SK-N-SH treated with all-trans-retinoic acid at 6 μM for 48 hours (cell line): ENCODE measurements around the gene ANXA3.

Experiments
- ATAC-seq: fragments of 200-7000 bp; cut with Tn5 transposase; 3 replicates; pipeline ENCODE4 v1.9.1; 2020; ENCODE audit warnings: mild to moderate bottlenecking, moderate library complexity
- ARNTL ChIP-seq: fragments of 450-650 bp; formaldehyde crosslinking; IDR thresholded peaks from 2 replicates; pipeline ENCODE4 v1.5.0; 2020; ENCODE audit warnings: low read depth, mild to moderate bottlenecking, moderate library complexity, borderline replicate concordance
- BACH2 ChIP-seq: fragments of 250-450 bp; sonication (Bioruptor Pico); IDR thresholded peaks from 2 replicates; pipeline ENCODE4 v1.9.0; 2021; ENCODE audit warnings: mild to moderate bottlenecking, borderline replicate concordance
- CSDC2 ChIP-seq: fragments of 250-450 bp; sonication (Bioruptor Pico); IDR thresholded peaks from 2 replicates; pipeline ENCODE4 v1.5.0; 2020; ENCODE audit warnings: mild to moderate bottlenecking, moderate library complexity
- ESRRG ChIP-seq: fragments of 250-450 bp; sonication (Bioruptor Pico); IDR thresholded peaks from 2 replicates; pipeline ENCODE4 v1.6.1; 2021; ENCODE audit warnings: mild to moderate bottlenecking
- GLIS3 ChIP-seq: fragments of 250-450 bp; sonication (Bioruptor Pico); IDR thresholded peaks from 2 replicates; pipeline ENCODE4 v1.5.0; 2020; ENCODE audit warnings: mild to moderate bottlenecking, moderate library complexity
- OSR1 ChIP-seq: fragments of 250-450 bp; sonication (Bioruptor Pico); IDR thresholded peaks from 2 replicates; pipeline ENCODE4 v1.8.0; 2022; ENCODE audit warnings: moderate library complexity, mild to moderate bottlenecking, inconsistent platforms
- PPARA ChIP-seq: fragments of 250-450 bp; sonication (Bioruptor Pico); IDR thresholded peaks from 2 replicates; pipeline ENCODE4 v1.5.0; 2020; ENCODE audit warnings: mild to moderate bottlenecking, borderline replicate concordance
- RARB ChIP-seq: fragments of 250-450 bp; sonication (Bioruptor Pico); IDR thresholded peaks from 2 replicates; pipeline ENCODE4 v1.8.0; 2021; ENCODE audit warnings: mild to moderate bottlenecking, moderate library complexity
- TCF4 ChIP-seq: fragments of 250-450 bp; sonication (Bioruptor Pico); IDR thresholded peaks from 2 replicates; pipeline ENCODE4 v1.8.0; 2021; ENCODE audit warnings: mild to moderate bottlenecking, moderate library complexity, borderline replicate concordance
- TOX ChIP-seq: fragments of 250-450 bp; sonication (Bioruptor Pico); IDR thresholded peaks from 2 replicates; pipeline ENCODE4 v1.8.0; 2021; ENCODE audit warnings: mild to moderate bottlenecking, moderate library complexity, borderline replicate concordance
- ZC3H10 ChIP-seq: fragments of 250-450 bp; sonication (Bioruptor Pico); IDR thresholded peaks from 2 replicates; pipeline ENCODE4 v1.5.1; 2021; ENCODE audit warnings: mild to moderate bottlenecking, moderate library complexity
- ZFP3 ChIP-seq: fragments of 250-450 bp; sonication (Bioruptor Pico); IDR thresholded peaks from 2 replicates; pipeline ENCODE4 v1.5.0; 2020; ENCODE audit warnings: mild to moderate bottlenecking, moderate library complexity
- ZFP30 ChIP-seq: fragments of 450-650 bp; formaldehyde crosslinking; IDR thresholded peaks from 2 replicates; pipeline ENCODE4 v1.5.0; 2022; ENCODE audit warnings: mild to moderate bottlenecking, moderate library complexity
- ZNF565 ChIP-seq: fragments of 450-650 bp; formaldehyde crosslinking; conservative IDR thresholded peaks from 2 replicates; pipeline ENCODE4 v1.5.0; 2020; ENCODE audit warnings: low read depth, mild to moderate bottlenecking, moderate library complexity
- ZNF70 ChIP-seq: fragments of 450-650 bp; formaldehyde crosslinking; IDR thresholded peaks from 2 replicates; pipeline ENCODE4 v1.5.0; 2020; ENCODE audit warnings: mild to moderate bottlenecking, moderate library complexity
- ZNF8 ChIP-seq: fragments of 450-650 bp; formaldehyde crosslinking; IDR thresholded peaks from 2 replicates; pipeline ENCODE4 v1.5.0; 2020; ENCODE audit warnings: mild to moderate bottlenecking, moderate library complexity
- TF ChIP-seq, protein P1 (sequence below): fragments of 250-450 bp; sonication (Bioruptor Pico); IDR thresholded peaks from 2 replicates; pipeline ENCODE4 v1.8.0; 2020; ENCODE audit warnings: mild to moderate bottlenecking, moderate library complexity, borderline replicate concordance
- TF ChIP-seq, protein P2 (sequence below): fragments of 250-450 bp; sonication (Bioruptor Pico); IDR thresholded peaks from 2 replicates; pipeline ENCODE4 v1.5.1; 2021; ENCODE audit warnings: mild to moderate bottlenecking, moderate library complexity
- TF ChIP-seq, protein P3 (sequence below): fragments of 250-450 bp; sonication (Bioruptor Pico); IDR thresholded peaks from 2 replicates; pipeline ENCODE4 v1.8.0; 2021; ENCODE audit warnings: low read depth, mild to moderate bottlenecking, moderate library complexity, borderline replicate concordance
- TF ChIP-seq, protein P4 (sequence below): fragments of 250-450 bp; sonication (Bioruptor Pico); IDR thresholded peaks from 2 replicates; pipeline ENCODE4 v1.5.0; 2020; ENCODE audit warnings: mild to moderate bottlenecking, moderate library complexity
- TF ChIP-seq, protein P5 (sequence below): fragments of 250-450 bp; sonication (Bioruptor Pico); IDR thresholded peaks from 2 replicates; pipeline ENCODE4 v1.5.1; 2020; ENCODE audit warnings: low read depth, mild to moderate bottlenecking, moderate library complexity

Gene ANXA3

DNA sequence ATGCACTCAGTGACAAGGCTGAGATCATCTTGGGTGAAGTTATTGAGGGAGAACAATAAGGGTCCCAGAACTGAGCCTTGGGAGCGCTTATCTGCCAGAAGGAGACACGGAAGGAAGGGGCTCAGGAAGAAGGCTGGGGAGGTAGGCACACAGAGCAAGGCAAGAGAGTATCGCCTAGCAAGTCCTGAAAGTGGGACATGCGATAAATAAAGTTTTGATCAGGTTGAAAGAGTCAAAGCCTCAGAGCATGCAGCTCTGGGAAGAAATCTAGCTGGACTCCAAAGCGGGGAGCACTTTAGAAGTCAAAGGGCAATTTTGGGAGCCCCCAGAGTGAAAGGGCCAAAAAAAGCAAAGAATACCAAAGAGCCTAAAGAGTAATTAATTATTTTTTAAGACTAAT is 17.7 kb upstream of the ANXA3 start:
- no peak for TF ChIP-seq TOX (CRISPR knock-in tag)
- TF ChIP-seq ARNTL (CRISPR knock-in tag) = no peak
- TF ChIP-seq, protein P1, sequence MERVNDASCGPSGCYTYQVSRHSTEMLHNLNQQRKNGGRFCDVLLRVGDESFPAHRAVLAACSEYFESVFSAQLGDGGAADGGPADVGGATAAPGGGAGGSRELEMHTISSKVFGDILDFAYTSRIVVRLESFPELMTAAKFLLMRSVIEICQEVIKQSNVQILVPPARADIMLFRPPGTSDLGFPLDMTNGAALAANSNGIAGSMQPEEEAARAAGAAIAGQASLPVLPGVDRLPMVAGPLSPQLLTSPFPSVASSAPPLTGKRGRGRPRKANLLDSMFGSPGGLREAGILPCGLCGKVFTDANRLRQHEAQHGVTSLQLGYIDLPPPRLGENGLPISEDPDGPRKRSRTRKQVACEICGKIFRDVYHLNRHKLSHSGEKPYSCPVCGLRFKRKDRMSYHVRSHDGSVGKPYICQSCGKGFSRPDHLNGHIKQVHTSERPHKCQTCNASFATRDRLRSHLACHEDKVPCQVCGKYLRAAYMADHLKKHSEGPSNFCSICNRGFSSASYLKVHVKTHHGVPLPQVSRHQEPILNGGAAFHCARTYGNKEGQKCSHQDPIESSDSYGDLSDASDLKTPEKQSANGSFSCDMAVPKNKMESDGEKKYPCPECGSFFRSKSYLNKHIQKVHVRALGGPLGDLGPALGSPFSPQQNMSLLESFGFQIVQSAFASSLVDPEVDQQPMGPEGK (CRISPR knock-in tag) = no peak
- TF ChIP-seq RARB (CRISPR knock-in tag) = no peak
- no peak for TF ChIP-seq ZFP30
- TF ChIP-seq ZFP3 (CRISPR knock-in tag) = no peak
- TF ChIP-seq PPARA (CRISPR knock-in tag) = no peak
- TF ChIP-seq ZNF565 (CRISPR knock-in tag) = no peak
- TF ChIP-seq OSR1 (CRISPR knock-in tag) = no peak
- TF ChIP-seq, protein P2, sequence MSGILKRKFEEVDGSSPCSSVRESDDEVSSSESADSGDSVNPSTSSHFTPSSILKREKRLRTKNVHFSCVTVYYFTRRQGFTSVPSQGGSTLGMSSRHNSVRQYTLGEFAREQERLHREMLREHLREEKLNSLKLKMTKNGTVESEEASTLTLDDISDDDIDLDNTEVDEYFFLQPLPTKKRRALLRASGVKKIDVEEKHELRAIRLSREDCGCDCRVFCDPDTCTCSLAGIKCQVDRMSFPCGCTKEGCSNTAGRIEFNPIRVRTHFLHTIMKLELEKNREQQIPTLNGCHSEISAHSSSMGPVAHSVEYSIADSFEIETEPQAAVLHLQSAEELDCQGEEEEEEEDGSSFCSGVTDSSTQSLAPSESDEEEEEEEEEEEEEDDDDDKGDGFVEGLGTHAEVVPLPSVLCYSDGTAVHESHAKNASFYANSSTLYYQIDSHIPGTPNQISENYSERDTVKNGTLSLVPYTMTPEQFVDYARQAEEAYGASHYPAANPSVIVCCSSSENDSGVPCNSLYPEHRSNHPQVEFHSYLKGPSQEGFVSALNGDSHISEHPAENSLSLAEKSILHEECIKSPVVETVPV (CRISPR knock-in tag) = no peak
- no peak for TF ChIP-seq ZC3H10 (CRISPR knock-in tag)
- no peak for TF ChIP-seq ZNF70
- TF ChIP-seq ZNF8 (CRISPR knock-in tag) = no peak
- TF ChIP-seq, protein P3, sequence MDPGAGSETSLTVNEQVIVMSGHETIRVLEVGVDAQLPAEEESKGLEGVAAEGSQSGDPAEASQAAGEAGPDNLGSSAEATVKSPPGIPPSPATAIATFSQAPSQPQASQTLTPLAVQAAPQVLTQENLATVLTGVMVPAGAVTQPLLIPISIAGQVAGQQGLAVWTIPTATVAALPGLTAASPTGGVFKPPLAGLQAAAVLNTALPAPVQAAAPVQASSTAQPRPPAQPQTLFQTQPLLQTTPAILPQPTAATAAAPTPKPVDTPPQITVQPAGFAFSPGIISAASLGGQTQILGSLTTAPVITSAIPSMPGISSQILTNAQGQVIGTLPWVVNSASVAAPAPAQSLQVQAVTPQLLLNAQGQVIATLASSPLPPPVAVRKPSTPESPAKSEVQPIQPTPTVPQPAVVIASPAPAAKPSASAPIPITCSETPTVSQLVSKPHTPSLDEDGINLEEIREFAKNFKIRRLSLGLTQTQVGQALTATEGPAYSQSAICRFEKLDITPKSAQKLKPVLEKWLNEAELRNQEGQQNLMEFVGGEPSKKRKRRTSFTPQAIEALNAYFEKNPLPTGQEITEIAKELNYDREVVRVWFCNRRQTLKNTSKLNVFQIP (CRISPR knock-in tag) = no peak
- TF ChIP-seq, protein P4, sequence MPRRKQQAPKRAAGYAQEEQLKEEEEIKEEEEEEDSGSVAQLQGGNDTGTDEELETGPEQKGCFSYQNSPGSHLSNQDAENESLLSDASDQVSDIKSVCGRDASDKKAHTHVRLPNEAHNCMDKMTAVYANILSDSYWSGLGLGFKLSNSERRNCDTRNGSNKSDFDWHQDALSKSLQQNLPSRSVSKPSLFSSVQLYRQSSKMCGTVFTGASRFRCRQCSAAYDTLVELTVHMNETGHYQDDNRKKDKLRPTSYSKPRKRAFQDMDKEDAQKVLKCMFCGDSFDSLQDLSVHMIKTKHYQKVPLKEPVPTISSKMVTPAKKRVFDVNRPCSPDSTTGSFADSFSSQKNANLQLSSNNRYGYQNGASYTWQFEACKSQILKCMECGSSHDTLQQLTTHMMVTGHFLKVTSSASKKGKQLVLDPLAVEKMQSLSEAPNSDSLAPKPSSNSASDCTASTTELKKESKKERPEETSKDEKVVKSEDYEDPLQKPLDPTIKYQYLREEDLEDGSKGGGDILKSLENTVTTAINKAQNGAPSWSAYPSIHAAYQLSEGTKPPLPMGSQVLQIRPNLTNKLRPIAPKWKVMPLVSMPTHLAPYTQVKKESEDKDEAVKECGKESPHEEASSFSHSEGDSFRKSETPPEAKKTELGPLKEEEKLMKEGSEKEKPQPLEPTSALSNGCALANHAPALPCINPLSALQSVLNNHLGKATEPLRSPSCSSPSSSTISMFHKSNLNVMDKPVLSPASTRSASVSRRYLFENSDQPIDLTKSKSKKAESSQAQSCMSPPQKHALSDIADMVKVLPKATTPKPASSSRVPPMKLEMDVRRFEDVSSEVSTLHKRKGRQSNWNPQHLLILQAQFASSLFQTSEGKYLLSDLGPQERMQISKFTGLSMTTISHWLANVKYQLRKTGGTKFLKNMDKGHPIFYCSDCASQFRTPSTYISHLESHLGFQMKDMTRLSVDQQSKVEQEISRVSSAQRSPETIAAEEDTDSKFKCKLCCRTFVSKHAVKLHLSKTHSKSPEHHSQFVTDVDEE (CRISPR knock-in tag) = no peak
- TF ChIP-seq, protein P5, sequence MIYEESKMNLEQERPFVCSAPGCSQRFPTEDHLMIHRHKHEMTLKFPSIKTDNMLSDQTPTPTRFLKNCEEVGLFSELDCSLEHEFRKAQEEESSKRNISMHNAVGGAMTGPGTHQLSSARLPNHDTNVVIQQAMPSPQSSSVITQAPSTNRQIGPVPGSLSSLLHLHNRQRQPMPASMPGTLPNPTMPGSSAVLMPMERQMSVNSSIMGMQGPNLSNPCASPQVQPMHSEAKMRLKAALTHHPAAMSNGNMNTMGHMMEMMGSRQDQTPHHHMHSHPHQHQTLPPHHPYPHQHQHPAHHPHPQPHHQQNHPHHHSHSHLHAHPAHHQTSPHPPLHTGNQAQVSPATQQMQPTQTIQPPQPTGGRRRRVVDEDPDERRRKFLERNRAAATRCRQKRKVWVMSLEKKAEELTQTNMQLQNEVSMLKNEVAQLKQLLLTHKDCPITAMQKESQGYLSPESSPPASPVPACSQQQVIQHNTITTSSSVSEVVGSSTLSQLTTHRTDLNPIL (CRISPR knock-in tag) = no peak
- no peak for TF ChIP-seq BACH2 (CRISPR knock-in tag)
- no peak for TF ChIP-seq GLIS3
- no peak for ATAC-seq

DNA sequence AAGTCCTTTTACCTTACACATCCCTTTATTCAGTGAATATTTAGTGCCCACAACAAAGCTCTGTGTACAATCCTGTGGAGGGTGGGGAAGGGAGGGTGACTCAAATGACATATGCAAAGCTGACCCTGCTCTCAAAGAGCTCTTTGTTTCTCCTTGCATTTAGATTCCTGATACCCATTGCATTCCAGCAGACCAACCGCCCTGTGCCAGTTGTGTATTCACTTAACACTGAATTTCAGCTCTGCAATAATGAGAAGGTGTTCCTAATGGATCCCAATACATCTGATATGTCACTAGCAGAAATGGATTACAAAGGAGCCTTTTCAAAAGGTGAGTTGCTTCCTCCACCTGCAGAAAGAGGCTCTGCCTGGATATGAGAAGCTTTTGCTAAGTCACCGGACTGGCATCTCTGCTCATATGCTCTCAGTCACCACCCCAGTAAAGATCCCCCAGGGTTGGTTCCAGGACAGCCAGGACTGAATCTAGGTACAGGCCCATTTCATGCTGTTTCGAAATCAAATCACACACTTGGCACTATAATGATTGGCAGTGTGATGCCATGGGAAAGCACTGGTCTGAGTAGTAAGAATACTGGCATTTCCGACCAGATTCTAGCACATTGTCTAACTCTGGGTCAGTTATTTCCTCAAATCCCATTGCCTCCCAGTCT is 17.1 kb upstream of the ANXA3 start:
- TF ChIP-seq BACH2 (CRISPR knock-in tag) (no peak), ZC3H10 (CRISPR knock-in tag) (no peak), ESRRG (no peak), OSR1 (CRISPR knock-in tag) (no peak), ZNF8 (CRISPR knock-in tag) (no peak), CSDC2 (CRISPR knock-in tag) (no peak), ZFP3 (CRISPR knock-in tag) (no peak), TCF4 (CRISPR knock-in tag) (no peak)
- TF ChIP-seq, protein P1 (CRISPR knock-in tag) = no peak
- TF ChIP-seq, protein P4 (CRISPR knock-in tag) = no peak
- TF ChIP-seq, protein P2 (CRISPR knock-in tag) = no peak
- no peak for ATAC-seq
